Fibroblast of villous mesenchyme (primary cell): ENCODE data around the gene TMCO4. TPM values are rescaled to one million over a fixed set of nuclear protein-coding genes. Genes with fewer than 3 reads are reported as not detected.
"Not testable (repeated sequence)": the region's sequence is repeated elsewhere in the genome, so short reads cannot be mapped to it uniquely, and the experiment has no call there.

ENCODE experiments used
- DNase-seq: peaks from one replicate; pipeline ENCODE4 v3.0.0-alpha.2; 2010; ENCODE audit warnings: low read depth
- H3K4me3 ChIP-seq: 2 replicates; pipeline ENCODE4 v1.5.1; 2011; ENCODE audit warnings: low read depth, mild to moderate bottlenecking, low read length
- CTCF ChIP-seq: IDR thresholded peaks from 2 replicates; pipeline ENCODE4 v1.5.1; 2012; ENCODE audit warnings: low read depth, mild to moderate bottlenecking, low read length; ENCODE audit not compliant: insufficient read depth
- total RNA-seq: library from RNA; depleted of rRNA; stranded (reverse); fragments of >200 nt; gene quantifications from 2 replicates; pipeline ENCODE4 v1.2.3, GENCODE V29; 2012

The TMCO4 gene
- total RNA-seq, 1 donor: 20.7 TPM

GRCh38 chr1:19792237-19793002, 7.3 kb downstream of the TMCO4 start:
- no peak for DNase-seq
- no peak overlapping the region for H3K4me3 ChIP-seq
- no peak for TF ChIP-seq CTCF

GRCh38 chr1:19790061-19790975, 9.4 kb downstream of the TMCO4 start:
- DNase-seq: peak; percentile 68
- H3K4me3 ChIP-seq: not testable (repeated sequence)

- DNase-seq: no peak
- H3K4me3 ChIP-seq: no peak overlapping the region
- no peak for TF ChIP-seq CTCF
These were observed 12.7 kb downstream of the TMCO4 start for GRCh38 chr1:19786988-19787423.

- no peak overlapping the region for H3K4me3 ChIP-seq
- DNase-seq: no peak
- no peak for TF ChIP-seq CTCF
These were observed 14.1 kb downstream of the TMCO4 start for GRCh38 chr1:19785660-19786059.

- no peak overlapping the region for H3K4me3 ChIP-seq
- no peak for DNase-seq
- TF ChIP-seq CTCF: no peak
These were observed 19.3 kb downstream of the TMCO4 start for GRCh38 chr1:19780267-19780877.

- H3K4me3 ChIP-seq: no peak overlapping the region
- no peak for TF ChIP-seq CTCF
- DNase-seq: no peak
These were observed 22.8 kb downstream of the TMCO4 start for GRCh38 chr1:19776933-19777332.

GRCh38 chr1:19776287-19776686, 23.4 kb downstream of the TMCO4 start:
- H3K4me3 ChIP-seq: no peak overlapping the region
- no peak for TF ChIP-seq CTCF
- no peak for DNase-seq
